ENCODE measurements around the gene VSIG10. TPM values are rescaled to one million over a fixed set of nuclear protein-coding genes. Genes with fewer than 3 reads are reported as not detected.

Gene VSIG10
- total RNA-seq, 4 donors from 2014 or later: 122 to 207 (median 155) TPM

- H3K4me3 ChIP-seq: no peak overlapping the region
- no peaks in the 10 kb centered on the region for H3K9me3 ChIP-seq
- no peak for DNase-seq
- H3K36me3 ChIP-seq: peaks cover 0 to 7% (median 0%) of the 10 kb centered on the region in 4 donors
- intact Hi-C loops (cut with DNase I; ENCODE audit: low total_unique reads): no loop called here
- WGBS, 2 donors (ENCODE audit: low coverage in 1 of 2): 94 to 100% methylated on average over 2 to 3 of the region's 3 CpGs
- TF ChIP-seq POLR2AphosphoS5 (IDR thresholded peaks at IDR 0.05) (no peak), EP300 (IDR thresholded peaks at IDR 0.05; ENCODE audit: low read depth) (no peak), CTCF (IDR thresholded peaks at IDR 0.05) (no peak), POLR2A (IDR thresholded peaks at IDR 0.05) (no peak)
- H3K27me3 ChIP-seq: no peaks in the 10 kb centered on the region
- no peak overlapping the region for H3K27ac ChIP-seq
- H3K4me1 ChIP-seq: peaks cover 0 to 1% (median 0%) of the 10 kb centered on the region in 4 donors
- in situ Hi-C loops (cut with MboI; ENCODE audit: low pct_ligation_motif_present in 1 of 4, low pct_unique_long_range_greater_than_20kb in 1 of 4, low sequenced_read_pairs in 3 of 4): no loop called here
Observed at GRCh38 chr12:118070650-118071049, 33.2 kb downstream of the VSIG10 start.

GRCh38 chr12:118068445-118068844, 35.4 kb downstream of the VSIG10 start:
- H3K9me3 ChIP-seq: no peaks in the 10 kb centered on the region
- no peak overlapping the region for H3K27ac ChIP-seq
- in situ Hi-C loops (cut with MboI; ENCODE audit: low pct_ligation_motif_present in 1 of 4, low pct_unique_long_range_greater_than_20kb in 1 of 4, low sequenced_read_pairs in 3 of 4): no loop called here
- H3K4me1 ChIP-seq: peaks cover 0 to 23% (median 19%) of the 10 kb centered on the region in 4 donors
- DNase-seq: no peak
- peaks cover 0 to 7% (median 0%) of the 10 kb centered on the region in 4 donors for H3K36me3 ChIP-seq
- intact Hi-C loops (cut with DNase I; ENCODE audit: low total_unique reads): no loop called here
- H3K27me3 ChIP-seq: no peaks in the 10 kb centered on the region
- WGBS, 2 donors (ENCODE audit: low coverage in 1 of 2): 81 to 89% methylated on average over 1 to 2 of the region's 2 CpGs
- no peak for TF ChIP-seq POLR2A (IDR thresholded peaks at IDR 0.05)
- no peak for TF ChIP-seq POLR2AphosphoS5 (IDR thresholded peaks at IDR 0.05)
- no peak for TF ChIP-seq CTCF (IDR thresholded peaks at IDR 0.05)
- no peak for TF ChIP-seq EP300 (IDR thresholded peaks at IDR 0.05; ENCODE audit: low read depth)
- H3K4me3 ChIP-seq: no peak overlapping the region

- WGBS, 2 donors (ENCODE audit: low coverage in 1 of 2): 44 to 67% methylated on average over 1 of the region's 1 CpG
- H3K4me3 ChIP-seq: no peak overlapping the region
- H3K27me3 ChIP-seq: no peaks in the 10 kb centered on the region
- no peaks in the 10 kb centered on the region for H3K36me3 ChIP-seq
- H3K4me1 ChIP-seq: peaks cover 4 to 35% (median 28%) of the 10 kb centered on the region in 4 donors
- in situ Hi-C loops (cut with MboI; ENCODE audit: low pct_ligation_motif_present in 1 of 4, low pct_unique_long_range_greater_than_20kb in 1 of 4, low sequenced_read_pairs in 3 of 4): no loop called here
- intact Hi-C loops (cut with DNase I; ENCODE audit: low total_unique reads): no loop called here
- DNase-seq: no peak
- peak overlapping the region; percentile 97 to 99 (median 98) for H3K27ac ChIP-seq
- TF ChIP-seq POLR2AphosphoS5 (IDR thresholded peaks at IDR 0.05) (no peak), EP300 (IDR thresholded peaks at IDR 0.05; ENCODE audit: low read depth) (no peak), POLR2A (IDR thresholded peaks at IDR 0.05) (no peak), CTCF (IDR thresholded peaks at IDR 0.05) (no peak)
- H3K9me3 ChIP-seq: no peaks in the 10 kb centered on the region
Observed at GRCh38 chr12:118065380-118065779, 38.4 kb downstream of the VSIG10 start.

GRCh38 chr12:118064608-118065007, 39.2 kb downstream of the VSIG10 start:
- Histone ChIP-seq H3K9me3 (no peaks in the 10 kb centered on the region), H3K4me1 (peaks cover 4 to 41% (median 30%) of the 10 kb centered on the region in 4 donors), H3K27ac (peak overlapping the region; percentile 97 to 99 (median 98)), H3K27me3 (no peaks in the 10 kb centered on the region), H3K36me3 (no peaks in the 10 kb centered on the region), H3K4me3 (no peak overlapping the region)
- in situ Hi-C loops (cut with MboI; ENCODE audit: low pct_ligation_motif_present in 1 of 4, low pct_unique_long_range_greater_than_20kb in 1 of 4, low sequenced_read_pairs in 3 of 4): no loop called here
- intact Hi-C loops (cut with DNase I; ENCODE audit: low total_unique reads): no loop called here
- 20 to 36% methylated on average over 1 to 2 of the region's 2 CpGs for WGBS, 2 donors (ENCODE audit: low coverage in 1 of 2)
- DNase-seq: no peak
- TF ChIP-seq POLR2A (IDR thresholded peaks at IDR 0.05) (no peak), CTCF (IDR thresholded peaks at IDR 0.05) (no peak), EP300 (IDR thresholded peaks at IDR 0.05; ENCODE audit: low read depth) (no peak), POLR2AphosphoS5 (IDR thresholded peaks at IDR 0.05) (no peak)
